ENCODE results near the gene FUBP1. TPM values are rescaled to one million over a fixed set of nuclear protein-coding genes. Genes with fewer than 3 reads are reported as not detected.

The FUBP1 gene, protein sequence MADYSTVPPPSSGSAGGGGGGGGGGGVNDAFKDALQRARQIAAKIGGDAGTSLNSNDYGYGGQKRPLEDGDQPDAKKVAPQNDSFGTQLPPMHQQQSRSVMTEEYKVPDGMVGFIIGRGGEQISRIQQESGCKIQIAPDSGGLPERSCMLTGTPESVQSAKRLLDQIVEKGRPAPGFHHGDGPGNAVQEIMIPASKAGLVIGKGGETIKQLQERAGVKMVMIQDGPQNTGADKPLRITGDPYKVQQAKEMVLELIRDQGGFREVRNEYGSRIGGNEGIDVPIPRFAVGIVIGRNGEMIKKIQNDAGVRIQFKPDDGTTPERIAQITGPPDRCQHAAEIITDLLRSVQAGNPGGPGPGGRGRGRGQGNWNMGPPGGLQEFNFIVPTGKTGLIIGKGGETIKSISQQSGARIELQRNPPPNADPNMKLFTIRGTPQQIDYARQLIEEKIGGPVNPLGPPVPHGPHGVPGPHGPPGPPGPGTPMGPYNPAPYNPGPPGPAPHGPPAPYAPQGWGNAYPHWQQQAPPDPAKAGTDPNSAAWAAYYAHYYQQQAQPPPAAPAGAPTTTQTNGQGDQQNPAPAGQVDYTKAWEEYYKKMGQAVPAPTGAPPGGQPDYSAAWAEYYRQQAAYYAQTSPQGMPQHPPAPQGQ
- total RNA-seq, result 70.0 and 111 TPM in 2 replicates

GRCh38 chr1:77978969-77979876 is at the start of gene FUBP1:
Gene FUBP1 (minus strand): TSS chr1:77979072. CDS start chr1:77979004, 68 bp downstream.

GRCh38 chr1:78004719-78005447 is 26.0 kb upstream of the FUBP1 start, which contains the start of gene DNAJB4:
Gene DNAJB4 (plus strand): TSS chr1:78004939. CDS start chr1:78005111, 172 bp downstream.

Other genes with a start within 250 kb of the FUBP1 start
- 106 and 120 TPM in 2 replicates for gene USP33, start 219.2 kb downstream of the FUBP1 start, total RNA-seq
- gene MIGA1, start 199.4 kb downstream of the FUBP1 start, total RNA-seq, result 13.4 and 15.3 TPM in 2 replicates
- 13.1 and 18.8 TPM in 2 replicates for gene NEXN, start 90.4 kb downstream of the FUBP1 start, total RNA-seq
- gene DNAJB4, start 25.9 kb upstream of the FUBP1 start, total RNA-seq, result 42.2 and 45.3 TPM in 2 replicates
- 0.33 and 0.73 TPM in 2 replicates for gene GIPC2, start 66.9 kb upstream of the FUBP1 start, total RNA-seq

Data from smooth muscle cell of trachea (primary cell).